Left ventricle myocardium inferior (tissue), 1 donor: ENCODE measurements around the gene HOXA7. TPM values are rescaled to one million over a fixed set of nuclear protein-coding genes. Genes with fewer than 3 reads are reported as not detected.

Source experiments
- DNase-seq: peaks from one replicate; pipeline ENCODE4 v3.0.0-alpha.2; 2020
- H3K27ac ChIP-seq: fragments of 200-600 bp; replicated peaks from 2 replicates; pipeline ENCODE4 v1.8.0; 2021
- H3K27me3 ChIP-seq: fragments of 200-600 bp; 2 replicates; pipeline ENCODE4 v1.8.0; 2021; ENCODE audit warnings: low read depth
- H3K36me3 ChIP-seq: fragments of 200-600 bp; 2 replicates; pipeline ENCODE4 v1.8.0; 2021
- H3K4me1 ChIP-seq: fragments of 200-600 bp; 2 replicates; pipeline ENCODE4 v1.8.0; 2021
- H3K4me3 ChIP-seq: fragments of 200-600 bp; 2 replicates; pipeline ENCODE4 v1.8.0; 2021; ENCODE audit warnings: mild to moderate bottlenecking, moderate library complexity
- H3K9me3 ChIP-seq: fragments of 200-600 bp; replicated peaks from 2 replicates; pipeline ENCODE4 v1.8.0; 2021
- CTCF ChIP-seq: fragments of 200-600 bp; IDR thresholded peaks from 2 replicates; pipeline ENCODE4 v1.8.0; 2021; ENCODE audit warnings: antibody characterized with exemption, mild to moderate bottlenecking, borderline replicate concordance
- intact Hi-C: fragments of 100-400 bp; cut with micrococcal nuclease; formaldehyde crosslinking; loops from one replicate; pipeline ENCODE4 v1.11.0; 2022
- total RNA-seq: library from RNA; stranded (reverse); fragmentation: NEBNext Ultra II Directional; extraction: Animal tissue kit (Norgen Biotek cat#: 25700); gene quantifications from one replicate; pipeline ENCODE4 v1.2.1, GENCODE V29; 2021
- donor health status: DM: no; HTN: yes; CAD: no; lungs with severe emphysema.

HOXA7 gene
- total RNA-seq, 1 donor from 2014 or later = 0.36 TPM

GRCh38 chr7:27194686-27195379 is 38.4 kb upstream of the HOXA7 start:
- H3K4me3 ChIP-seq = no peak overlapping the region
- no peaks in the 10 kb centered on the region for H3K36me3 ChIP-seq
- TF ChIP-seq CTCF = no peak
- peaks cover 99% of the 10 kb centered on the region for H3K27me3 ChIP-seq
- H3K27ac ChIP-seq = no peak overlapping the region
- peaks cover 32% of the 10 kb centered on the region for H3K4me1 ChIP-seq
- no peak for DNase-seq
- intact Hi-C loops = loop anchor here (5.0 kb wide), 1 partner anchor 882 kb away; no protein-coding TSS in a partner anchor
- H3K9me3 ChIP-seq = no peaks in the 10 kb centered on the region

- H3K9me3 ChIP-seq = no peaks in the 10 kb centered on the region
Measured at GRCh38 chr7:27194002-27194352, 37.5 kb upstream of the HOXA7 start.

GRCh38 chr7:27193335-27194001 is 37.0 kb upstream of the HOXA7 start:
- H3K27me3 ChIP-seq = peaks cover 100% of the 10 kb centered on the region
- peaks cover 32% of the 10 kb centered on the region for H3K4me1 ChIP-seq
- no peaks in the 10 kb centered on the region for H3K36me3 ChIP-seq
- peak overlapping the region; percentile 54 for H3K4me3 ChIP-seq
- no peak overlapping the region for H3K27ac ChIP-seq
- no peak for TF ChIP-seq CTCF
- H3K9me3 ChIP-seq = no peaks in the 10 kb centered on the region
- intact Hi-C loops = no loop called here
- DNase-seq = no peak

More at GRCh38 chr7:27194002-27194352, 37.5 kb upstream of the HOXA7 start:
- Histone ChIP-seq H3K27ac (no peak overlapping the region), H3K4me1 (peaks cover 32% of the 10 kb centered on the region), H3K36me3 (no peaks in the 10 kb centered on the region), H3K4me3 (no peak overlapping the region), H3K27me3 (peaks cover 100% of the 10 kb centered on the region)
- intact Hi-C loops = no loop called here
- TF ChIP-seq CTCF = no peak
- DNase-seq = no peak

DNA sequence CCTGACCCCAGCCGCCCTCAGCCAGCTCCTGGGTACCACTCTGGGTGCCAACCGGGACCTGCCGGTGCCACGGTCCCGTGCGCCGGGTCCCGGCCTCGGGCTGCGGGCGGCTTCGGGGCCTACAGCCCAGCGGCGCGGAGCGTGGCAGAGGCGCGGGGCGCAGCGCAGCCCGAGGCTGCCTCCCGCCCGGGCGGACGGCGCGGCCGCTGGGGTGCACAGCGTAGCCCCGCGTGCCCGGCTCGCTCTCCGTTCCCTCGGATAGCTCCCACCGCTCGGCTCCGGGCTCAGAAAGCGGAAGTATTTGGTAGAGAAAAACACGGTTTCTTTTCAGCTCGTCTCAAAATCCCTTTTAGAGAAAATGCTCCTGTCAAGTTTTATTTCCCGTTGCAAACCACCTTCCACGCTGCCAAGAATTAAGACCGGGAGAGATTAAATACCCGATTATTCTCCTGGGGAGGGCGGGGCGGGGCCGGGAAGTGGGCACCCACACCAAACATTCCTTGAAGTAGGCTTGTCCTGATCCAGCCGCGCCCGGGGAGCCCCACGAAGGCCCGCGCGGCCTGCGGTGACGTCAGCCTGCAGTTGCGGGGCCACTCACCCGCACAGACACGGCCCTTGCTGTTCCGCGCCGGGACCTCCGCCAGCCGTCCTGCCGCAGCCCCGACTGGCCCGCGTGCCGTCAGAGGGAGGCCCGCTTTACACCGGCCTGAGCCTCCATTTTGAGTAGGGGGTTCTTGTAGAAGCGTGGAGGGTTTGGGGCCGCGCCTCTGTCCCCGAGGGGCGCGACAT is 36.3 kb upstream of the HOXA7 start:
- H3K27ac ChIP-seq = no peak overlapping the region
- intact Hi-C loops = no loop called here

More for the DNA sequence above, 36.3 kb upstream of the HOXA7 start:
- H3K4me3 ChIP-seq = peak overlapping the region; percentile 54
- peaks cover 100% of the 10 kb centered on the region for H3K27me3 ChIP-seq
- DNase-seq = no peak
- peaks cover 38% of the 10 kb centered on the region for H3K4me1 ChIP-seq
- no peaks in the 10 kb centered on the region for H3K9me3 ChIP-seq
- no peaks in the 10 kb centered on the region for H3K36me3 ChIP-seq
- TF ChIP-seq CTCF = no peak
